ENCODE measurements around the gene TNNI2. TPM values are rescaled to one million over a fixed set of nuclear protein-coding genes. Genes with fewer than 3 reads are reported as not detected.

TNNI2 gene
- total RNA-seq, 1 donor from 2014 or later, result not detected

GRCh38 chr11:1889224-1889930, 50.6 kb downstream of the TNNI2 start:
- no peak for DNase-seq

- no peak for DNase-seq
These were observed 51.4 kb downstream of the TNNI2 start for GRCh38 chr11:1889941-1890855.

Other genes starting within 250 kb of the TNNI2 start
- gene KRTAP5-2, start 240.7 kb upstream of the TNNI2 start, total RNA-seq, result not detected in 2 replicates
- gene KRTAP5-3, start 230.5 kb upstream of the TNNI2 start, total RNA-seq, result not detected in 2 replicates
- not detected in 2 replicates for gene KRTAP5-4, start 216.8 kb upstream of the TNNI2 start, total RNA-seq
- gene KRTAP5-5, start 209.2 kb upstream of the TNNI2 start, total RNA-seq, result not detected in 2 replicates
- gene KRTAP5-6, start 141.8 kb upstream of the TNNI2 start, total RNA-seq, result 0.28 TPM in 1 of 2 replicates, not detected in the other
- gene IFITM10, start 88.4 kb upstream of the TNNI2 start, total RNA-seq, result 0.33 and 1.5 TPM in 2 replicates
- gene CTSD, start 75.1 kb upstream of the TNNI2 start, total RNA-seq, result 383 and 407 TPM in 2 replicates
- not detected in 2 replicates for gene SYT8, start 4.0 kb upstream of the TNNI2 start, total RNA-seq
- gene LSP1, start 14.1 kb downstream of the TNNI2 start, total RNA-seq, result 0.42 TPM in 1 of 2 replicates, not detected in the other
- not detected in 2 replicates for gene PRR33, start 52.9 kb downstream of the TNNI2 start, total RNA-seq
- gene TNNT3, start 80.7 kb downstream of the TNNI2 start, total RNA-seq, result not detected in 2 replicates
- gene MRPL23, start 108.4 kb downstream of the TNNI2 start, total RNA-seq, result 74.5 and 128 TPM in 2 replicates
- gene H19, start 158.9 kb downstream of the TNNI2 start, total RNA-seq, result 9.7 and 66.4 TPM in 2 replicates